T47D (cell line): ENCODE data around the gene TNFRSF1A.
A peak's percentile ranks its signal among the peaks of the same experiment; 100 is the strongest.

Source experiments
- DNase-seq, 2 experiments: peaks; one replicate each; pipeline versions ENCODE4 v3.0.0 to v3.0.0-alpha.2; 2011 to 2012; ENCODE audit warnings: low read depth in 1 of 2, low spot score in 1 of 2
- JUND ChIP-seq: IDR thresholded peaks from 2 replicates; pipeline ENCODE4 v1.6.1; 2012; ENCODE audit warnings: low read depth
- in situ Hi-C: cut with HindIII; loops from 2 replicates; pipeline ENCODE4 v1.10.0; 2016; ENCODE audit warnings: low sequenced_read_pairs, low pct_unique_long_range_greater_than_20kb

TNFRSF1A gene

DNA sequence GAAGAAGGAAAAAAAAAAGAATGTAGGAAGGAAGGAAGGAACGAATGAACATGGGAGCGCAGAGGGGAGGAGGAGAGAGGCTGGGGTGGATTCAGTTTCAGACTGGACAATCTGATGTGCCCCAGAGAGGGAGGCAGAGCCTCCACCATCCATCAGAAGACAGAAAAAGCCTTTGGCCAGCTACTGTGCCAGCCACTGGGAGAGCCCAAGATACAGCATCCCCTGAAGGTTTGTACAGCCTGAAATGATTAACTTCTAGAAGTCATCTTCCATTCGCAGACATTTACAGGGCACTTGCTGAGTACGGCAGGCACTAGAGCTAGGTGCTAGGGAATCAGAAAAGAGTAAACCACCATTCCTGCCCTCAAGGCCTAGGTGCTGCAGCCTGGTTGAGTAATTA lies 22.4 kb downstream of the TNFRSF1A start:
- in situ Hi-C loops: no loop called here
- DNase-seq: no peak
- TF ChIP-seq JUND: no peak

DNA sequence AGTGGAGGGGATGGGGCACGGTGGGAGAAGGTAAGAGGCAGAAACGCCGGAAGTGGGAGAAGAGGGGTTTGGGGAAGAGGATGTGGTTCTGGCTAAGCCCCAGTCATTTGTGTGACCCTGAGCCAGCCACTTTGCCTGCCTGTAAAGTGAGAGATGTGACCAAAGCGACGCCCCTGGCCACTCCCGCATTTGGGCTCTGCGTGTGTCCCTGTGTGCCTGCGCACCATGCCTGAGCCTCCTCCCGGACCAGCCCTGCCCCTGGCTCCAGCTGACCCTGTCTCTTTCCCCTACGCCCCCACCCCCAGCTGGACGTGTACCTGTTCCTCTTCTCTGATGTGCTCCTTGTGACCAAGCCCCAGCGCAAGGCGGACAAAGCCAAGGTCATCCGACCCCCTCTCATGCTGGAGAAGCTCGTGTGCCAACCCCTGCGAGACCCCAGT lies 23.4 kb downstream of the TNFRSF1A start:
- in situ Hi-C loops: no loop called here
- DNase-seq: no peak
- TF ChIP-seq JUND: no peak

DNA sequence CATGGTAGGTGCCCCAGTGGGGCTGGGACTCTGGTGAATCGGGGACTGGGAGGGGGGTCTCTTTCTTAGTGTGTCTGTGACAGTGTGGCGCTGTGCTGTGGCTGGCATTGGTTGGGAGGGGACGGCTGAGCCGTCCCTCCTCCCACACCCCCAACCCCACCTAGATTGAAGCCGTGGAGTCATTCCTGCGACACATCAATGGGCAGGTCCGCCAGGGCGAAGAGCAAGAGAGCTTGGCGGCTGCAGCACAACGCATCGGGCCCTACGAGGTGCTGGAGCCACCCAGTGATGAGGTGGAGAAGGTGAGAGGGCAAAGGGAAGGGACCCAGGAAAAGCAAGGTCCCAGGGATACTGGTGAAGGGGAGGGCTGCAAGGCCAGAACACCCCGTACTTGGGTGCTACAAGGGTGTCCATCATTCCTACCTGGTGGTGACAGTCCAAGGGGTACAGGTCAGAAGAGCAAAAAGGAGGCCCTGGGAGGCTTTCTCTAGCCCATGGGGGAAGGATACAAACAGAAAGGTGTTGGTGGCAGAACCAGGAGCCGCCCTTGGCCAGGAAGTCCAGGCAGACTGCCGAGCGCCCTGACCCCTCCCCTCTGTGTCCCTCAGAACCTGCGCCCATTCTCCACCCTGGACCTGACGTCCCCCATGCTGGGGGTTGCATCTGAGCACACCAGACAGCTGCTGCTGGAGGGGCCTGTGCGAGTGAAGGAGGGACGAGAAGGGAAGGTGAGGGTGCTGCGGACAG lies 24.0 kb downstream of the TNFRSF1A start:
- in situ Hi-C loops: no loop called here
- TF ChIP-seq JUND: no peak

DNA sequence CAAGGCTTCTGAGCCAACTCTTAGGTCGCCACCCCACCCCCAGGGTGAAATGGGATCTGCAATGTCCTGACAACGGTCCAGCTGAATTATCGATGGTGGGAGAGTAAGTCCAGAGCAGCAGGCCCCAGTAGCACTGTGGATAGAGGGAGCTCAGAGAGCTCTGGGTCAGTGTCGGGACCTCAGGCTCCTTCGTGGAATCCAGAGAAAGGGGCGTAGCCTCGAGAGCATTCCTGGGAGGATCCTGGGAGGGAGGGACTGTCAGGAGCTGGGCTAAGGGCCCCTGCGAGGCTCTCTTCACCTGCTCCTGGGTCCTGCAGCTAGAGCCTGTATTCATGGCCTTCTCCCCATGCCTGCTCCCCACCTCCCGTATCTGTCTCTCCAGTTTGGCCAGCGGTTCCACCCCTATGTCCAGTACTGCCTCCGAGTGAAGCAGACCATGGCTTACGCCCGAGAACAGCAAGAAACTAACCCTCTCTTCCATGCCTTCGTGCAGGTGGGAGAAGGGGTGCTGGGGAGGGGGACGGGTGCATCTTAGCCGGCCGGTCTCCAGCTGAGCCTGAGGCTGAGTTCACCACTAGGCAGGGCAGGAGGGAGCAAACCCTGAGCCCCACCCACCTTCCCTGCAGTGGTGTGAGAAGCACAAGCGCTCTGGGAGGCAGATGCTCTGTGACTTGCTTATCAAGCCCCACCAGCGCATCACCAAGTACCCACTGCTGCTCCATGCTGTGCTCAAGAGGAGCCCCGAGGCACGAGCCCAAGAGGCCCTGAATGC lies 24.8 kb downstream of the TNFRSF1A start:
- TF ChIP-seq JUND: no peak
- no peak for DNase-seq
- in situ Hi-C loops: no loop called here

More for the DNA sequence above, 24.0 kb downstream of the TNFRSF1A start:
- no peak for DNase-seq

DNA sequence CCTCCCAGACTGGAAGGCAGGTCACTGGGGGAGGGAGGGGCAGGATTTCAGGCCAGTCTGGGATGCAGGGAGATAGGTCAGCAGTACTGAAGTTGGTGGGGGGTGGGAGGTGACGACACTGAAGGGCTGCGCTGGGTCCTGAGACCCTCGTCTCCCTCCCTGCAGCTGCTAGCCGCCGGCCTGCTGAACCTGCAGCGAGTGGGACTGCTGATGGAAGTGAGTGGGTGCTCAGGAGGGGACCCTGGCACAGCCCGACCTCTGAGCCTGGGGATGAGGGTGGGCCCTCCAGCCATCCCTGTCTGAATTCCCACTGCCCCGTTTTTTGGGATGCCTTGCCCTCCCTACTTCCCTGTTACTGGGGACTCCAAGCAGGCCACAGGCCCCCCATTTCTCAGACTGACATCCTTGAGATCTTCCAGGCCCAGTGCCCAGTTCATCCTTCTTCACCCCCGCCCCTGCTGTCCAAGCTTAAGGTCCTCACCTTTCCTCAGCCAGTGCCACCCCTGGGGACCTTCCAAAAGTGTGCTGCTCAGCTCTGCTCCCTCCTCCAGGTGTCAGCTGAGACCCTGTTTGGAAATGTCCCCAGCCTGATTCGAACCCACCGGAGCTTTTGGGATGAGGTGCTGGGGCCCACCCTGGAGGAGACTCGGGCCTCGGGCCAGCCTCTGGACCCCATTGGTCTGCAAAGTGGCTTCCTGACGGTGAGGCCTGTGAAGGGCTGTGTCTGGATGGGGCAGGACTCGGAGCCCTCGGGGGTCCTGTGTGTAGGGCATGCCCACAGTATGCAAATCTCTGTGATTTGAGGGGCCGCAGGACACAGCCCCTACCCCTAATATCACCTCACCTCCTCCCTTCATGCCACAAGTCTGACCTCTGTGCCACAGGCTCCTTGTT lies 25.9 kb downstream of the TNFRSF1A start:
- DNase-seq: no peak
- in situ Hi-C loops: no loop called here
- TF ChIP-seq JUND: no peak

DNA sequence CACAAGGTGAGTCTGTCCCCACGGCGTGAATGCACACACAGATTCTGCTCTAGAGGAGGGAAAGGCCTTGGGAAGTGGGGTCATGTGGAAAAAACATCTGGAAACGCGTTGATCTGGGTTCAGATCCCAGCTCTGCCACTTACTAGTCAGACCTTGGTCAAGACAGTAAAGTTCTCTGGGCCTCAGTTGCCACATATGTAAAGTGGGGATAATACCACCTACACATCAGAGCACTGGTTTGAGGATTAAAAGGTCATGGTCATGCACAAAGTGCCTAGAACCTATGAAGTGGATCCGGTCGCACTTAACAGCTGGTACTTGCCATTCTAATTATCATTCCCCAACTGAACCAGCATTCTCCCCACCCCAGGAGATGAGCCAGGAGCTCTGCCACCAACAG lies 26.7 kb downstream of the TNFRSF1A start:
- in situ Hi-C loops: no loop called here
- no peak for TF ChIP-seq JUND
- no peak for DNase-seq

DNA sequence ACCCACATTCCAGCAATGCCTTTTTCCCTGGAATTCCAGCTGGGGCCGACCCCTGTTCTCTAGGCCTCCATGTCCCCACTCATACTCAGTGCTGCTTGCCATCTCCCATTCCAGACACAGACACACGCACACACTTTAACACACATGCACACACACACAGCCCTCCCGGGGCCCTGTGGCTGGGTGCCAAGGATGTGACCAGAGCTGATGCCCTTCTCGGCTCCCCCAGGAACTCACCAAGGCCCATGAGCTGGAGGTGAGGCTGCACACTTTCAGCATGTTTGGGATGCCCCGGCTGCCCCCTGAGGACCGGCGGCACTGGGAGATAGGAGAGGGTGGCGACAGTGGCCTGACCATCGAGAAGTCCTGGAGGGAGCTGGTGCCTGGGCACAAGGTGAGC lies 27.1 kb downstream of the TNFRSF1A start:
- no peak for TF ChIP-seq JUND
- DNase-seq: no peak
- in situ Hi-C loops: no loop called here

DNA sequence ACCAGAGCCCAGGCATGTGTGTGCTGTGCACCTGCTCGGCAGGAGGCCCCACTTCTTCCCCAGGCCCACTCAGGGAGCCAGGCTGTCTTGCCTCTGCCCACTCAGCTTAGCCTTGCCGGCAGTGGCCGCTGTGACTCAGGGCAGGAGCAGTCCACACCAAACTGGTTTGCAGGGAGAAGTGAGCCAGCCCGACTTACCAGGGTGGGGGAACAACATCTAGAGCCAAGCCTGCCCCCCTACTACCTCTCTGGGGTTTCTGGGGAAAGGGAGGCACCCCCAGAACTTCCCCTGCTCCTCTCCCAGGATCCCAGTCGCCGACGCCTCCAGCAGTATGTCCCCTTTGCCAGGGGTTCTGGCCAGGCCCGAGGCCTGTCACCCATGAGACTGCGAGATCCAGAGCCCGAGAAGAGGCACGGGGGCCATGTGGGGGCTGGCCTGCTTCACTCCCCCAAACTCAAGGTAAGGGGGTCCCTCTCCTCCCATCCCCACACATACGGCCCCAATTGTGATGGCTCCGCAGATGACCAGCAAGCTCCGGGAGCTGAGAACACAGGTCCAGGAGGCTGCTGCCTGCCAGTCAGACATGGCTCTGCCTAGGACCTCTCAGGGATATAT lies 28.4 kb downstream of the TNFRSF1A start:
- DNase-seq: peak in 1 of 2 experiments; percentile 26
- in situ Hi-C loops: no loop called here
- TF ChIP-seq JUND: no peak

DNA sequence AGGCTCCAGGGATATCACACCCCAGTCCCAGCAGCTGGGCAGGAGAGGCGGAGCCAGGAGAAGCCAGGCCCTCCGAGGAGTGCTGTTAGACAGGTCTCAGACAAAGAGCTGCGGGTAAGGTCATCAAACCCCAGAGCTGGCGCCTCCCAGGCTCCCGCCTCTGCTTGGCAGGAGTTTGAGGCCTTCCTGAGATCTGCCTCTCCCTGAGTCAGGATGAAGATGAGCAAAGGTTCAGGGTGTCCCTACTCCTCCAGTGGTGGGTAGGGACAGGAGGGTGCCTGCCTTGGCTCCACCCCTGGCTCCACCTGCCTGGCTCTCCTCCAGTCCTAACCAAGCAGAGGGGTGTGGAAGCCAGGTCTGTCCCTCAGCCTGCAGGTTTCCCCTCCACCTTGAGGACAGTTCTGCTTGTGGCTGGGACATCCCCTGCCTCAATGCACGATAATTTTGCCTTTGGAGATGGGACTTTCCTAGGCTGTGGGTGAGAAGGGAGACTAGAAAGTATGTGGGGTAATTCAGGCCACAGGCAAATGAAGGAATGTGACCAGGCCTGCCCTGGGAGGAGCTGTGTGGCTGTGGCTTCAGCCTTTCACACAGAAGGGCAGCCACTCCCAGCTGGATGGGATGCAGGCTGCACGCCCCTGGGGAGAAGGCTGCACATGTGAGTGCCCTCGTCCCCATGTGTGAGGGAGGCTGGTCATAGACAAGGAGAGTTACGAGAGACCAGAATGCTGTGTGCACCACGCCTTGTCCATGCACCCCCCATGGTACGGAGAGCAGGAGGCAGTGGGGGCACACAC lies 29.1 kb downstream of the TNFRSF1A start:
- in situ Hi-C loops: no loop called here
- peak in 1 of 2 experiments; percentile 80 for DNase-seq
- no peak for TF ChIP-seq JUND

DNA sequence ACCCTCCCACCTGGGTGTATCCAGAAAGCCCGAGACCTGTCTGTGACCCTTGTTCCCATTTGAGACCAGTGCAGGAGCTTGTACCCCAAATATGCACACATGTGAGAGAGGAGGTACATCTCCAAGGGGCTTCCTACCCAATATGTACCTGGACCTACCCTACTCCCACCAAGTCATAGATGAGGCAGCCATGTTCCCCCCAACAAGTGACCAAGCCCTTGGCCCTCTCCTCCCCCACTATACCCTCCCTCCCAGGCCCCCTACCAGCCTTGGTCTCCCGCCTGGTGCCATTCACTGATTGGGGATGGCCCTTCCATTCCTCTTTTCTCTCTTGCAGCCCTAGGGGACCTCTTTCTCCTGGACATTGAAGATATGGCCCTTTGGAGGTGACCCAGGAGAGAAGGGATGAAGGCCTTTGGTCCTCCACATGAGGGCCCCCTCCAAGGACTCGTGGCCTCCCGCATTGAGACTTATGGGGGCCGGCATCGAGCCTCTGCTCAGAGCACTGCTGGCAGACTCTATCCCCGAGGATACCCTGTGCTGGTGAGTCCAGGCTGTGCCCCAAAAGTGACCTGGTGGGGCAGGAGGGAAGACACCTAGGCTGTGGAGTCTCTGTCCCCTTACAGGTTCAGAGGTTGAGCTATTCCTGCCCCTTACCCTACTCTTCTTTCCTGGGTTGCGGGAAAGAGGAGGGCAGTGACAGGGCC lies 29.9 kb downstream of the TNFRSF1A start:
- in situ Hi-C loops: no loop called here
- no peak for TF ChIP-seq JUND
- no peak for DNase-seq
